GM12878 (cell line): ENCODE data around the gene MRPL22. TPM values are rescaled to one million over a fixed set of nuclear protein-coding genes. Genes with fewer than 3 reads are reported as not detected.

Experiments used
- ATAC-seq: fragments of 200-7000 bp; cut with Tn5 transposase; 3 replicates; pipeline ENCODE4 v1.9.1; 2020; ENCODE audit warnings: mild to moderate bottlenecking, moderate library complexity
- BruUV-seq: library from RNA; stranded (reverse); fragments of 400-500 nt; replicated peaks from 2 replicates; lab custom pipeline; 2021; lab: Mats Ljungman, UMichigan
- CTCF ChIA-PET: fragments of 300-600 bp; sonication (Branson Sonifier 250); formaldehyde crosslinking; extraction: SDS; loops from one replicate; lab custom pipeline; 2021; ENCODE audit warnings: inconsistent platforms; lab: Yijun Ruan, JAX
- POLR2A ChIA-PET: fragments of 350-600 bp; formaldehyde crosslinking; extraction: SDS; loops from one replicate; lab custom pipeline; 2021; ENCODE audit warnings: inconsistent platforms; lab: Charles Lee
- RAD21 ChIA-PET: fragments of 300-600 bp; sonication (Branson Sonifier 250); formaldehyde crosslinking; loops from one replicate; lab custom pipeline; 2023; ENCODE audit warnings: antibody characterized with exemption; ENCODE audit not compliant: unreplicated experiment; lab: Charles Lee
- SMC1A ChIA-PET: fragments of 300-600 bp; sonication (Branson Sonifier 250); formaldehyde crosslinking; loops from one replicate; lab custom pipeline; 2023; ENCODE audit not compliant: unreplicated experiment, uncharacterized antibody; lab: Charles Lee
- DNase-seq: peaks from one replicate; pipeline ENCODE4 v3.0.0-alpha.2; 2011; ENCODE audit warnings: low read depth, low spot score
- FAIRE-seq: peaks from 3 replicates; lab custom pipeline; 2011; peaks lifted over from hg19 to GRCh38; lab: Jason Lieb, UNC
- H2AFZ ChIP-seq: 2 replicates; pipeline ENCODE4 v1.6.0; 2011; ENCODE audit warnings: low read depth, low read length, control low read depth; ENCODE audit not compliant: control insufficient read depth
- H3K27ac ChIP-seq: 2 replicates; pipeline ENCODE4 v1.5.1; 2011; ENCODE audit warnings: control low read depth; ENCODE audit not compliant: control insufficient read depth, insufficient read depth
- H3K27me3 ChIP-seq, 2 experiments: replicated peaks in 1 of 2; 2 replicates each; pipeline versions ENCODE4 v1.6.0 to v1.6.1; 2011; ENCODE audit warnings: low read length in 1 of 2; ENCODE audit not compliant: control insufficient read depth in 2 of 2, insufficient read depth in 2 of 2
- H3K36me3 ChIP-seq, 2 experiments: 2 replicates each; pipeline ENCODE4 v1.5.1; 2011; ENCODE audit warnings: low read length in 1 of 2; ENCODE audit not compliant: control insufficient read depth in 2 of 2, insufficient read depth in 2 of 2
- H3K4me1 ChIP-seq: 2 replicates; pipeline ENCODE4 v1.6.1; 2011; ENCODE audit warnings: mild to moderate bottlenecking, low read length, moderate library complexity, mixed read lengths; ENCODE audit not compliant: control insufficient read depth, insufficient read depth
- H3K4me2 ChIP-seq: 2 replicates; pipeline ENCODE4 v1.6.0; 2011; ENCODE audit warnings: control low read depth; ENCODE audit not compliant: control insufficient read depth, insufficient read depth
- H3K4me3 ChIP-seq: fragments of 200-600 bp; sonication (generic); 2 replicates; pipeline ENCODE4 v1.5.1; 2016
- H3K79me2 ChIP-seq: 2 replicates; pipeline ENCODE4 v1.6.0; 2011; ENCODE audit warnings: low read length; ENCODE audit not compliant: control insufficient read depth, insufficient read depth
- H3K9ac ChIP-seq: 2 replicates; pipeline ENCODE4 v1.8.0; 2011; ENCODE audit warnings: low read length, control low read depth, mixed read lengths; ENCODE audit not compliant: control insufficient read depth, insufficient read depth
- H3K9me3 ChIP-seq: replicated peaks from 3 replicates; pipeline ENCODE4 v1.5.1; 2011; ENCODE audit warnings: mild to moderate bottlenecking, low read length; ENCODE audit not compliant: control insufficient read depth, insufficient read depth
- H4K20me1 ChIP-seq: 2 replicates; pipeline ENCODE4 v1.6.0; 2011; ENCODE audit not compliant: control insufficient read depth, insufficient read depth
- CBX5 ChIP-seq: sonication (generic); IDR thresholded peaks from 2 replicates; pipeline ENCODE4 v1.6.1; 2016; ENCODE audit warnings: low read depth, moderate library complexity, mild to moderate bottlenecking, inconsistent platforms
- CREM ChIP-seq: IDR thresholded peaks from 2 replicates; pipeline ENCODE4 v1.6.1; 2014; ENCODE audit warnings: antibody characterized with exemption, low read depth
- EGR1 ChIP-seq, 2 experiments: IDR thresholded peaks; 1 replicate in 1 of 2; 2 replicates in 1 of 2; pipeline ENCODE4 v1.6.1; 2011 to 2012; ENCODE audit warnings: low read depth in 2 of 2, low read length in 2 of 2, borderline replicate concordance in 1 of 2, mild to moderate bottlenecking in 1 of 2, moderate library complexity in 1 of 2
- FOXK2 ChIP-seq: fragments of 450-650 bp; IDR thresholded peaks from 2 replicates; pipeline ENCODE4 v1.6.1; 2017; ENCODE audit warnings: mild to moderate bottlenecking, moderate library complexity
- GATAD2B ChIP-seq: fragments of 450-650 bp; conservative IDR thresholded peaks from 2 replicates; pipeline ENCODE4 v1.6.1; 2017; ENCODE audit warnings: low read depth, mild to moderate bottlenecking, moderate library complexity
- IKZF1 ChIP-seq: fragments of 450-650 bp; conservative IDR thresholded peaks from 2 replicates; pipeline ENCODE4 v1.6.1; 2017; ENCODE audit warnings: antibody characterized with exemption, mild to moderate bottlenecking
- KLF5 ChIP-seq: fragments of 450-650 bp; IDR thresholded peaks from 2 replicates; pipeline ENCODE4 v1.6.1; 2014; ENCODE audit warnings: mild to moderate bottlenecking; ENCODE audit not compliant: partially characterized antibody
- MXI1 ChIP-seq: fragments of 150-350 bp; IDR thresholded peaks from 2 replicates; pipeline ENCODE4 v1.6.1; 2011; ENCODE audit warnings: low read depth, mild to moderate bottlenecking, inconsistent platforms, low read length, improper control_type of control experiment
- NRF1 ChIP-seq: conservative IDR thresholded peaks from 2 replicates; pipeline ENCODE4 v1.6.1; 2011; ENCODE audit warnings: mild to moderate bottlenecking, low read depth, low read length, improper control_type of control experiment
- PAX8 ChIP-seq: fragments of 450-650 bp; IDR thresholded peaks from 2 replicates; pipeline ENCODE4 v1.6.1; 2017; ENCODE audit warnings: mild to moderate bottlenecking, moderate library complexity
- PML ChIP-seq: IDR thresholded peaks from 2 replicates; pipeline ENCODE4 v1.6.1; 2012; ENCODE audit warnings: low read length, inconsistent platforms
- STAT1 ChIP-seq: fragments of 450-650 bp; conservative IDR thresholded peaks from 2 replicates; pipeline ENCODE4 v1.6.1; 2014; ENCODE audit warnings: antibody characterized with exemption, mild to moderate bottlenecking
- SUPT20H ChIP-seq: IDR thresholded peaks from 2 replicates; pipeline ENCODE4 v1.6.1; 2011; ENCODE audit warnings: low read depth, mild to moderate bottlenecking, low read length, moderate library complexity, borderline replicate concordance; ENCODE audit not compliant: control insufficient read depth
- USF1 ChIP-seq: IDR thresholded peaks from 2 replicates; pipeline ENCODE4 v1.6.1; 2011; ENCODE audit warnings: borderline replicate concordance, low read depth, mild to moderate bottlenecking, moderate library complexity, mixed read lengths, low read length; ENCODE audit not compliant: insufficient read depth; ENCODE audit errors: extremely low read length
- YY1 ChIP-seq: IDR thresholded peaks from 2 replicates; pipeline ENCODE4 v1.6.1; 2011; ENCODE audit warnings: low read depth, mild to moderate bottlenecking, low read length
- WGBS: methylation state at CpG from one replicate; pipeline ENCODE4 v1.1.6; 2016; ENCODE audit warnings: low lambda C conversion rate; ENCODE audit not compliant: insufficient replicate concordance, insufficient coverage; ENCODE audit errors: missing lambda C conversion rate; 5-methylcytosine and 5-hydroxymethylcytosine counted together
- in situ Hi-C: fragments of 300-500 bp; cut with MboI; formaldehyde crosslinking; loops from 9 replicates; pipeline ENCODE4 v1.14.3; 2018; ENCODE audit warnings: mixed read lengths
- intact Hi-C: fragments of 100-400 bp; cut with micrococcal nuclease; formaldehyde crosslinking; loops from one replicate; pipeline ENCODE4 v1.14.2; 2022; ENCODE audit not compliant: unreplicated experiment
- polyA plus RNA-seq, 11 experiments: library from polyadenylated mRNA; depleted of rRNA in 4 of 11; unstranded in 6 of 11; stranded (reverse) in 5 of 11; fragments of >200 nt; fragmentation: Nextera tagmentation in 4 of 11; fragmentation: Illumina TruSeq in 1 of 11; extraction: Ambion mirVana in 4 of 11; extraction: Trizol in 1 of 11; gene quantifications; 1 replicate in 1 of 11; 2 replicates in 10 of 11; pipeline versions ENCODE4 v1.2.1 to v1.2.3, GENCODE V29; 2011 to 2016; ENCODE audit warnings: inconsistent platforms in 2 of 11, missing spikeins in 2 of 11, low read depth in 1 of 11
- total RNA-seq, 4 experiments: library from RNA; depleted of rRNA in 3 of 4; stranded (reverse); fragments of >200 nt in 3 of 4; fragmentation: Illumina TruSeq in 1 of 4; extraction: Trizol in 1 of 4; gene quantifications; 2 replicates each; pipeline versions ENCODE4 v1.2.1 to v1.2.3, GENCODE V29; 2013 to 2021
- TF ChIP-seq, protein P1 (sequence below): fragments of 450-650 bp; IDR thresholded peaks from 2 replicates; pipeline ENCODE4 v1.6.1; 2016; ENCODE audit warnings: mild to moderate bottlenecking
- TF ChIP-seq, protein P2 (sequence below): fragments of 450-650 bp; formaldehyde crosslinking; IDR thresholded peaks from 2 replicates; pipeline ENCODE4 v1.4.0; 2022; ENCODE audit warnings: mild to moderate bottlenecking, moderate library complexity

MRPL22 gene
- total and polyA plus RNA-seq, 10 of the 15 experiments (the other 5 are each of a cell fraction or from before 2014, with no cell fraction given), result 29.7 to 318 (median 93.4) TPM

- BruUV-seq, result no TSS peak
- ChIA-PET SMC1A (interaction anchor here (0.6 to 1.8 kb wide), 3 partner anchors 13 to 56 kb away, joined by 3 to 8 read pairs (median 4); no protein-coding TSS in a partner anchor), CTCF (interaction anchor here (0.7 to 2.5 kb wide), 8 partner anchors 10 to 402 kb away, joined by 3 to 13 read pairs (median 4); no protein-coding TSS in a partner anchor), POLR2A (interaction anchor here (0.7 kb wide), 1 partner anchor 138 kb away, joined by 3 read pairs; no protein-coding TSS in a partner anchor), RAD21 (interaction anchor here (0.7 to 1.6 kb wide), 2 partner anchors 34 to 58 kb away, joined by 4 to 5 read pairs; no protein-coding TSS in a partner anchor)
- DNase-seq, result no peak
- H3K4me3 ChIP-seq, result no peak overlapping the region
- no peak overlapping the region for H3K27ac ChIP-seq
- ATAC-seq, result no peak
- intact Hi-C loops, result loop anchor here (10.0 kb wide), 1 partner anchor 173 kb away; no protein-coding TSS in a partner anchor
- H2AFZ ChIP-seq, result no peak overlapping the region
- no peaks in the 10 kb centered on the region; the same call in 2 of the 3 replicates for H3K9me3 ChIP-seq
- no peak overlapping the region for H3K4me2 ChIP-seq
- no peaks in the 10 kb centered on the region for H4K20me1 ChIP-seq
- TF ChIP-seq, protein P1, sequence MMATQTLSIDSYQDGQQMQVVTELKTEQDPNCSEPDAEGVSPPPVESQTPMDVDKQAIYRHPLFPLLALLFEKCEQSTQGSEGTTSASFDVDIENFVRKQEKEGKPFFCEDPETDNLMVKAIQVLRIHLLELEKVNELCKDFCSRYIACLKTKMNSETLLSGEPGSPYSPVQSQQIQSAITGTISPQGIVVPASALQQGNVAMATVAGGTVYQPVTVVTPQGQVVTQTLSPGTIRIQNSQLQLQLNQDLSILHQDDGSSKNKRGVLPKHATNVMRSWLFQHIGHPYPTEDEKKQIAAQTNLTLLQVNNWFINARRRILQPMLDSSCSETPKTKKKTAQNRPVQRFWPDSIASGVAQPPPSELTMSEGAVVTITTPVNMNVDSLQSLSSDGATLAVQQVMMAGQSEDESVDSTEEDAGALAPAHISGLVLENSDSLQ, result no peak
- no peak for TF ChIP-seq NRF1
- no peak for TF ChIP-seq SUPT20H
- no peak for TF ChIP-seq USF1
- TF ChIP-seq MXI1, result no peak
- no peak for TF ChIP-seq CBX5
- no peak for TF ChIP-seq YY1
- TF ChIP-seq EGR1 (IDR thresholded peaks at IDR 0.05; ENCODE audit: borderline replicate concordance in 1 of 2, low read depth in 2 of 2, low read length in 2 of 2), result no peak
- no peak for TF ChIP-seq GATAD2B
- no peak for TF ChIP-seq STAT1
- TF ChIP-seq, protein P2, sequence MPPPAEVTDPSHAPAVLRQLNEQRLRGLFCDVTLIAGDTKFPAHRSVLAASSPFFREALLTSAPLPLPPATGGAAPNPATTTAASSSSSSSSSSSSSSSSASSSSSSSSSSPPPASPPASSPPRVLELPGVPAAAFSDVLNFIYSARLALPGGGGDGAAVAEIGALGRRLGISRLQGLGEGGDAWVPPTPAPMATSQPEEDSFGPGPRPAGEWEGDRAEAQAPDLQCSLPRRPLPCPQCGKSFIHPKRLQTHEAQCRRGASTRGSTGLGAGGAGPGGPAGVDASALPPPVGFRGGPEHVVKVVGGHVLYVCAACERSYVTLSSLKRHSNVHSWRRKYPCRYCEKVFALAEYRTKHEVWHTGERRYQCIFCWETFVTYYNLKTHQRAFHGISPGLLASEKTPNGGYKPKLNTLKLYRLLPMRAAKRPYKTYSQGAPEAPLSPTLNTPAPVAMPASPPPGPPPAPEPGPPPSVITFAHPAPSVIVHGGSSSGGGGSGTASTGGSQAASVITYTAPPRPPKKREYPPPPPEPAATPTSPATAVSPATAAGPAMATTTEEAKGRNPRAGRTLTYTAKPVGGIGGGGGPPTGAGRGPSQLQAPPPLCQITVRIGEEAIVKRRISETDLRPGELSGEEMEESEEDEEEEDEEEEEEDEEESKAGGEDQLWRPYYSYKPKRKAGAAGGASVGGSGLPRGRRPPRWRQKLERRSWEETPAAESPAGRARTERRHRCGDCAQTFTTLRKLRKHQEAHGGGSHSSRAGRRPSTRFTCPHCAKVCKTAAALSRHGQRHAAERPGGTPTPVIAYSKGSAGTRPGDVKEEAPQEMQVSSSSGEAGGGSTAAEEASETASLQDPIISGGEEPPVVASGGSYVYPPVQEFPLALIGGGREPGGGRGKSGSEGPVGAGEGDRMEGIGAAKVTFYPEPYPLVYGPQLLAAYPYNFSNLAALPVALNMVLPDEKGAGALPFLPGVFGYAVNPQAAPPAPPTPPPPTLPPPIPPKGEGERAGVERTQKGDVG (CRISPR knock-in tag), result no peak
- no peak for TF ChIP-seq PML
- no peak for TF ChIP-seq KLF5
- no peak for TF ChIP-seq PAX8
- TF ChIP-seq FOXK2, result no peak
- no peak for TF ChIP-seq IKZF1
- TF ChIP-seq CREM, result no peak
- TF ChIP-seq, all 136 proteins: peak for 0
- no peaks in the 10 kb centered on the region for H3K79me2 ChIP-seq
- no peaks in the 10 kb centered on the region for H3K27me3 ChIP-seq
- no peak overlapping the region for H3K9ac ChIP-seq
- H3K36me3 ChIP-seq, result peaks cover 2 to 11% of the 10 kb centered on the region in 2 experiments; a peak in 3 of 4 replicates
- in situ Hi-C loops, result no loop called here
- no peaks in the 10 kb centered on the region; the same call in 1 of the 2 replicates for H3K4me1 ChIP-seq
- no peak for FAIRE-seq
- 73% methylated on average over 2 of the region's 2 CpGs for WGBS
Observed at GRCh38 chr5:154971501-154971900, 30.6 kb downstream of the MRPL22 start.
